ENCODE measurements around the gene TBC1D3B.

GRCh38 chr17:36144981-36145729 is 31.3 kb downstream of the TBC1D3B start:
- TF ChIP-seq CTCF (IDR thresholded peaks at IDR 0.05), result no peak
- TF ChIP-seq, protein P1, sequence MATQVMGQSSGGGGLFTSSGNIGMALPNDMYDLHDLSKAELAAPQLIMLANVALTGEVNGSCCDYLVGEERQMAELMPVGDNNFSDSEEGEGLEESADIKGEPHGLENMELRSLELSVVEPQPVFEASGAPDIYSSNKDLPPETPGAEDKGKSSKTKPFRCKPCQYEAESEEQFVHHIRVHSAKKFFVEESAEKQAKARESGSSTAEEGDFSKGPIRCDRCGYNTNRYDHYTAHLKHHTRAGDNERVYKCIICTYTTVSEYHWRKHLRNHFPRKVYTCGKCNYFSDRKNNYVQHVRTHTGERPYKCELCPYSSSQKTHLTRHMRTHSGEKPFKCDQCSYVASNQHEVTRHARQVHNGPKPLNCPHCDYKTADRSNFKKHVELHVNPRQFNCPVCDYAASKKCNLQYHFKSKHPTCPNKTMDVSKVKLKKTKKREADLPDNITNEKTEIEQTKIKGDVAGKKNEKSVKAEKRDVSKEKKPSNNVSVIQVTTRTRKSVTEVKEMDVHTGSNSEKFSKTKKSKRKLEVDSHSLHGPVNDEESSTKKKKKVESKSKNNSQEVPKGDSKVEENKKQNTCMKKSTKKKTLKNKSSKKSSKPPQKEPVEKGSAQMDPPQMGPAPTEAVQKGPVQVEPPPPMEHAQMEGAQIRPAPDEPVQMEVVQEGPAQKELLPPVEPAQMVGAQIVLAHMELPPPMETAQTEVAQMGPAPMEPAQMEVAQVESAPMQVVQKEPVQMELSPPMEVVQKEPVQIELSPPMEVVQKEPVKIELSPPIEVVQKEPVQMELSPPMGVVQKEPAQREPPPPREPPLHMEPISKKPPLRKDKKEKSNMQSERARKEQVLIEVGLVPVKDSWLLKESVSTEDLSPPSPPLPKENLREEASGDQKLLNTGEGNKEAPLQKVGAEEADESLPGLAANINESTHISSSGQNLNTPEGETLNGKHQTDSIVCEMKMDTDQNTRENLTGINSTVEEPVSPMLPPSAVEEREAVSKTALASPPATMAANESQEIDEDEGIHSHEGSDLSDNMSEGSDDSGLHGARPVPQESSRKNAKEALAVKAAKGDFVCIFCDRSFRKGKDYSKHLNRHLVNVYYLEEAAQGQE (IDR thresholded peaks at IDR 0.05; ENCODE audit: insufficient read depth in 1 of 2, low read depth in 2 of 2, low read length in 1 of 2), result no peak
- no peak for TF ChIP-seq SIN3A (IDR thresholded peaks at IDR 0.05; ENCODE audit: borderline replicate concordance, insufficient read depth, low read depth, low read length)

All from Panc1 (cell line).